GM12873 (cell line): ENCODE results near the gene PHLDA2.

Source experiments
- CTCF ChIP-seq: IDR thresholded peaks from 2 replicates; pipeline ENCODE4 v1.5.1; 2012; ENCODE audit warnings: low read depth, mild to moderate bottlenecking, moderate library complexity, low read length, control low read depth; ENCODE audit not compliant: insufficient read depth; ENCODE audit errors: missing control alignments

Gene PHLDA2

GRCh38 chr11:2928605-2929530, at the start of gene PHLDA2:
TSS of gene PHLDA2 (minus strand) at chr11:2929420. CDS start at chr11:2929364, 56 bp downstream.
- TF ChIP-seq CTCF, result no peak

GRCh38 chr11:2977113-2977512, 47.9 kb upstream of the PHLDA2 start:
- TF ChIP-seq CTCF, result no peak

GRCh38 chr11:2976294-2977063, 47.3 kb upstream of the PHLDA2 start:
- no peak for TF ChIP-seq CTCF

- peak; percentile 62 for TF ChIP-seq CTCF
Measured at GRCh38 chr11:2975594-2975993, 46.4 kb upstream of the PHLDA2 start.

- TF ChIP-seq CTCF, result no peak
Measured at GRCh38 chr11:2974272-2974671, 45.1 kb upstream of the PHLDA2 start.

GRCh38 chr11:2968341-2968900, 39.2 kb upstream of the PHLDA2 start:
- no peak for TF ChIP-seq CTCF

- TF ChIP-seq CTCF, result no peak
Measured at GRCh38 chr11:2964782-2965181, 35.6 kb upstream of the PHLDA2 start.
